ENCODE data around the gene PLXNC1. TPM values are rescaled to one million over a fixed set of nuclear protein-coding genes. Genes with fewer than 3 reads are reported as not detected.

Gene PLXNC1
- total and polyA plus RNA-seq, 4 donors = 0.71 to 12.0 (median 3.3) TPM

- DNase-seq (ENCODE audit: low spot score) = no peak
- WGBS = 89% methylated on average over 2 of the region's 2 CpGs
- H3K9me3 ChIP-seq (ENCODE audit: control insufficient read depth in 4 of 4, low read length in 3 of 4) = no peaks in the 10 kb centered on the region
- H3K4me1 ChIP-seq (ENCODE audit: control insufficient read depth in 4 of 4, insufficient read depth in 4 of 4, low read length in 3 of 4) = no peaks in the 10 kb centered on the region
- no peak overlapping the region for H3K4me3 ChIP-seq (ENCODE audit: low read depth in 1 of 3, low read length in 3 of 3)
- H3K27me3 ChIP-seq (ENCODE audit: control insufficient read depth in 4 of 4, insufficient read depth in 4 of 4, low read length in 3 of 4) = no peaks in the 10 kb centered on the region
- no peak overlapping the region for H3K27ac ChIP-seq (ENCODE audit: low read depth in 1 of 2, low read length in 2 of 2)
- TF ChIP-seq HNF4G (IDR thresholded peaks at IDR 0.05) = no peak
- TF ChIP-seq GABPA (IDR thresholded peaks at IDR 0.05 in 1 of 2, conservative IDR thresholded peaks at IDR 0.05 in 1 of 2) = no peak
- TF ChIP-seq FOXA1 (IDR thresholded peaks at IDR 0.05) = no peak
- no peak for TF ChIP-seq JUND (IDR thresholded peaks at IDR 0.05)
- TF ChIP-seq YY1 (IDR thresholded peaks at IDR 0.05) = no peak
- no peak for TF ChIP-seq NR2F2 (IDR thresholded peaks at IDR 0.05)
- TF ChIP-seq RAD21 (IDR thresholded peaks at IDR 0.05) = no peak
- TF ChIP-seq, protein P1, sequence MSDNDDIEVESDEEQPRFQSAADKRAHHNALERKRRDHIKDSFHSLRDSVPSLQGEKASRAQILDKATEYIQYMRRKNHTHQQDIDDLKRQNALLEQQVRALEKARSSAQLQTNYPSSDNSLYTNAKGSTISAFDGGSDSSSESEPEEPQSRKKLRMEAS (IDR thresholded peaks at IDR 0.05) = no peak
- no peak for TF ChIP-seq EGR1 (IDR thresholded peaks at IDR 0.05; ENCODE audit: low read depth in 2 of 2)
- TF ChIP-seq, protein P2, sequence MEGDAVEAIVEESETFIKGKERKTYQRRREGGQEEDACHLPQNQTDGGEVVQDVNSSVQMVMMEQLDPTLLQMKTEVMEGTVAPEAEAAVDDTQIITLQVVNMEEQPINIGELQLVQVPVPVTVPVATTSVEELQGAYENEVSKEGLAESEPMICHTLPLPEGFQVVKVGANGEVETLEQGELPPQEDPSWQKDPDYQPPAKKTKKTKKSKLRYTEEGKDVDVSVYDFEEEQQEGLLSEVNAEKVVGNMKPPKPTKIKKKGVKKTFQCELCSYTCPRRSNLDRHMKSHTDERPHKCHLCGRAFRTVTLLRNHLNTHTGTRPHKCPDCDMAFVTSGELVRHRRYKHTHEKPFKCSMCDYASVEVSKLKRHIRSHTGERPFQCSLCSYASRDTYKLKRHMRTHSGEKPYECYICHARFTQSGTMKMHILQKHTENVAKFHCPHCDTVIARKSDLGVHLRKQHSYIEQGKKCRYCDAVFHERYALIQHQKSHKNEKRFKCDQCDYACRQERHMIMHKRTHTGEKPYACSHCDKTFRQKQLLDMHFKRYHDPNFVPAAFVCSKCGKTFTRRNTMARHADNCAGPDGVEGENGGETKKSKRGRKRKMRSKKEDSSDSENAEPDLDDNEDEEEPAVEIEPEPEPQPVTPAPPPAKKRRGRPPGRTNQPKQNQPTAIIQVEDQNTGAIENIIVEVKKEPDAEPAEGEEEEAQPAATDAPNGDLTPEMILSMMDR (IDR thresholded peaks at IDR 0.05; ENCODE audit: low read depth, low read length, missing input control) = no peak
- TF ChIP-seq TAF1 (conservative IDR thresholded peaks at IDR 0.05) = no peak
- no peak for TF ChIP-seq RXRA (IDR thresholded peaks at IDR 0.05)
- no peak for TF ChIP-seq FOXA2 (IDR thresholded peaks at IDR 0.05)
- no peak for TF ChIP-seq HNF4A (conservative IDR thresholded peaks at IDR 0.05)
- TF ChIP-seq REST (IDR thresholded peaks at IDR 0.05) = no peak
- TF ChIP-seq, protein P3, sequence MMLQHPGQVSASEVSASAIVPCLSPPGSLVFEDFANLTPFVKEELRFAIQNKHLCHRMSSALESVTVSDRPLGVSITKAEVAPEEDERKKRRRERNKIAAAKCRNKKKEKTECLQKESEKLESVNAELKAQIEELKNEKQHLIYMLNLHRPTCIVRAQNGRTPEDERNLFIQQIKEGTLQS (IDR thresholded peaks at IDR 0.05) = no peak
- no peak for TF ChIP-seq ZBTB33 (IDR thresholded peaks at IDR 0.05)
- H3K9ac ChIP-seq (ENCODE audit: low read depth in 1 of 2, low read length in 2 of 2) = no peak overlapping the region
- H3K36me3 ChIP-seq (ENCODE audit: control insufficient read depth in 4 of 4, insufficient read depth in 3 of 4, low read depth in 1 of 4, low read length in 3 of 4) = no peaks in the 10 kb centered on the region
Observed at GRCh38 chr12:94111302-94111701, 37.1 kb upstream of the PLXNC1 start.

- DNase-seq (ENCODE audit: low spot score) = no peak
- Histone ChIP-seq H3K9me3 (ENCODE audit: control insufficient read depth in 4 of 4, low read length in 3 of 4) (no peaks in the 10 kb centered on the region), H3K9ac (ENCODE audit: low read depth in 1 of 2, low read length in 2 of 2) (no peak overlapping the region), H3K4me3 (ENCODE audit: low read depth in 1 of 3, low read length in 3 of 3) (no peak overlapping the region), H3K4me1 (ENCODE audit: control insufficient read depth in 4 of 4, insufficient read depth in 4 of 4, low read length in 3 of 4) (no peaks in the 10 kb centered on the region), H3K36me3 (ENCODE audit: control insufficient read depth in 4 of 4, insufficient read depth in 3 of 4, low read depth in 1 of 4, low read length in 3 of 4) (no peaks in the 10 kb centered on the region), H3K27ac (ENCODE audit: low read depth in 1 of 2, low read length in 2 of 2) (no peak overlapping the region), H3K27me3 (ENCODE audit: control insufficient read depth in 4 of 4, insufficient read depth in 4 of 4, low read length in 3 of 4) (no peaks in the 10 kb centered on the region)
- TF ChIP-seq, protein P3 (IDR thresholded peaks at IDR 0.05) = no peak
- no peak for TF ChIP-seq RAD21 (IDR thresholded peaks at IDR 0.05)
- TF ChIP-seq HNF4G (IDR thresholded peaks at IDR 0.05) = no peak
- no peak for TF ChIP-seq YY1 (IDR thresholded peaks at IDR 0.05)
- TF ChIP-seq JUND (IDR thresholded peaks at IDR 0.05) = no peak
- TF ChIP-seq FOXA1 (IDR thresholded peaks at IDR 0.05) = no peak
- no peak for TF ChIP-seq HNF4A (conservative IDR thresholded peaks at IDR 0.05)
- TF ChIP-seq, protein P1 (IDR thresholded peaks at IDR 0.05) = no peak
- TF ChIP-seq RXRA (IDR thresholded peaks at IDR 0.05) = no peak
- TF ChIP-seq SP1 (IDR thresholded peaks at IDR 0.05) = no peak
- 69% methylated on average over 2 of the region's 2 CpGs for WGBS
Observed at GRCh38 chr12:94112121-94112520, 36.3 kb upstream of the PLXNC1 start.
